A673 (cell line): ENCODE measurements around the gene ATG7. TPM values are rescaled to one million over a fixed set of nuclear protein-coding genes. Genes with fewer than 3 reads are reported as not detected.
"Not testable (repeated sequence)": the region's sequence is repeated elsewhere in the genome, so short reads cannot be mapped to it uniquely, and the experiment has no call there.

Source experiments
- BruUV-seq: library from RNA; stranded (reverse); fragments of 400-500 nt; replicated peaks from 2 replicates; lab custom pipeline; 2021; lab: Mats Ljungman, UMichigan
- CTCF ChIA-PET: fragments of 300-600 bp; sonication (Branson Sonifier 250); formaldehyde crosslinking; loops from one replicate; lab custom pipeline; 2022; ENCODE audit warnings: antibody characterized with exemption; lab: Charles Lee
- POLR2A ChIA-PET: fragments of 300-600 bp; sonication (Branson Sonifier 250); formaldehyde crosslinking; loops from one replicate; lab custom pipeline; 2022; ENCODE audit warnings: antibody characterized with exemption; ENCODE audit not compliant: low non-redundant PET; lab: Charles Lee
- DNase-seq: peaks from one replicate; pipeline ENCODE4 v3.0.0-alpha.2; 2015; ENCODE audit warnings: low spot score
- H3K27ac ChIP-seq: fragments of 200-600 bp; sonication (generic); 2 replicates; pipeline ENCODE4 v1.5.1; 2016; ENCODE audit warnings: mixed run types, low read depth, mild to moderate bottlenecking, mixed read lengths, antibody characterized with exemption, low read length; ENCODE audit not compliant: poor library complexity, severe bottlenecking
- H3K27me3 ChIP-seq: fragments of 200-600 bp; sonication (generic); replicated peaks from 2 replicates; pipeline ENCODE4 v1.6.1; 2017; ENCODE audit warnings: mixed run types, low read depth, mild to moderate bottlenecking, mixed read lengths, antibody characterized with exemption, low read length; ENCODE audit not compliant: insufficient read depth, poor library complexity
- H3K36me3 ChIP-seq: fragments of 200-600 bp; sonication (generic); 2 replicates; pipeline ENCODE4 v1.6.1; 2016; ENCODE audit warnings: mixed run types, mild to moderate bottlenecking, mixed read lengths, antibody characterized with exemption, low read length; ENCODE audit not compliant: insufficient read depth, poor library complexity, severe bottlenecking
- H3K4me1 ChIP-seq: fragments of 200-600 bp; sonication (generic); 2 replicates; pipeline ENCODE4 v1.6.1; 2017; ENCODE audit warnings: mixed run types, mild to moderate bottlenecking, mixed read lengths, antibody characterized with exemption, low read length; ENCODE audit not compliant: insufficient read depth, poor library complexity, severe bottlenecking
- H3K4me3 ChIP-seq: fragments of 200-600 bp; sonication (generic); 2 replicates; pipeline ENCODE4 v1.5.1; 2016; ENCODE audit warnings: low read depth, mixed run types, mild to moderate bottlenecking, mixed read lengths, low read length; ENCODE audit not compliant: poor library complexity, severe bottlenecking
- H3K9me3 ChIP-seq: fragments of 200-600 bp; sonication (generic); 2 replicates; pipeline ENCODE4 v1.6.1; 2016; ENCODE audit warnings: mixed run types, low read depth, mild to moderate bottlenecking, mixed read lengths, antibody characterized with exemption, low read length; ENCODE audit not compliant: poor library complexity, severe bottlenecking
- CTCF ChIP-seq: fragments of 300-800, 200-600 bp; sonication (generic); conservative IDR thresholded peaks from 2 replicates; pipeline ENCODE4 v1.5.1; 2017; ENCODE audit warnings: low read depth, mild to moderate bottlenecking, antibody characterized with exemption, low read length, moderate library complexity, mixed read lengths
- EZH2 ChIP-seq: fragments of 200-600 bp; sonication (generic); IDR thresholded peaks from 2 replicates; pipeline ENCODE4 v1.6.1; 2017; ENCODE audit warnings: borderline replicate concordance, low read depth, mild to moderate bottlenecking, mixed read lengths, antibody characterized with exemption, low read length; ENCODE audit not compliant: poor library complexity, severe bottlenecking
- intact Hi-C: fragments of 100-400 bp; cut with micrococcal nuclease; formaldehyde crosslinking; loops from one replicate; pipeline ENCODE4 v1.10.0; 2022; ENCODE audit not compliant: unreplicated experiment
- total RNA-seq: library from RNA; stranded (reverse); gene quantifications from 2 replicates; pipeline ENCODE4 v1.2.3, GENCODE V29; 2021

Gene ATG7
- total RNA-seq, 1 experiment from 2014 or later = 30.9 TPM

- H3K4me3 ChIP-seq = no peak overlapping the region
- no peak for DNase-seq
- TF ChIP-seq EZH2 (no peak), CTCF (no peak)
- ChIA-PET POLR2A (no interaction called here), CTCF (no interaction called here)
- H3K27ac ChIP-seq = no peak overlapping the region
- H3K9me3 ChIP-seq = no peaks in the 10 kb centered on the region
- no TSS peak for BruUV-seq
- no peaks in the 10 kb centered on the region for H3K36me3 ChIP-seq
- intact Hi-C loops = no loop called here
- H3K4me1 ChIP-seq = no peaks in the 10 kb centered on the region
- H3K27me3 ChIP-seq = no peaks in the 10 kb centered on the region
These were observed 74.2 kb downstream of the ATG7 start for GRCh38 chr3:11346416-11346815.

- H3K9me3 ChIP-seq, BruUV-seq, POLR2A ChIA-PET, H3K27ac ChIP-seq, DNase-seq, H3K4me1 ChIP-seq, H3K27me3 ChIP-seq, intact Hi-C loops, H3K4me3 ChIP-seq, H3K36me3 ChIP-seq, CTCF ChIA-PET: not testable (repeated sequence)
These were observed 76.7 kb downstream of the ATG7 start for GRCh38 chr3:11348877-11349276.

GRCh38 chr3:11349446-11349845, 77.2 kb downstream of the ATG7 start:
- no peaks in the 10 kb centered on the region for H3K36me3 ChIP-seq
- POLR2A ChIA-PET = interaction anchor here (0.7 kb wide), 1 partner anchor 298 kb away, joined by 3 read pairs; no protein-coding TSS in a partner anchor
- H3K27ac ChIP-seq = no peak overlapping the region
- intact Hi-C loops = no loop called here
- CTCF ChIA-PET = no interaction called here
- H3K9me3 ChIP-seq = no peaks in the 10 kb centered on the region
- H3K4me3 ChIP-seq = no peak overlapping the region
- DNase-seq = no peak
- H3K27me3 ChIP-seq = no peaks in the 10 kb centered on the region
- no peak for TF ChIP-seq CTCF
- no peak for TF ChIP-seq EZH2
- H3K4me1 ChIP-seq = no peaks in the 10 kb centered on the region
- BruUV-seq = no TSS peak

- CTCF ChIA-PET = no interaction called here
- no peak overlapping the region for H3K4me3 ChIP-seq
- intact Hi-C loops = no loop called here
- no peaks in the 10 kb centered on the region for H3K27me3 ChIP-seq
- no peaks in the 10 kb centered on the region for H3K9me3 ChIP-seq
- H3K4me1 ChIP-seq = no peaks in the 10 kb centered on the region
- BruUV-seq = no TSS peak
- DNase-seq = no peak
- POLR2A ChIA-PET = no interaction called here
- TF ChIP-seq CTCF = no peak
- no peak for TF ChIP-seq EZH2
- H3K36me3 ChIP-seq = no peaks in the 10 kb centered on the region
- H3K27ac ChIP-seq = no peak overlapping the region
These were observed 78.2 kb downstream of the ATG7 start for GRCh38 chr3:11350374-11350773.
